NCI-H1105 treated with DMSO at 0.1 percent for 48 hours (cell line): ENCODE data around the gene TEC.

Experiments used
- DNase-seq: peaks from one replicate; lab custom pipeline; 2025; lab: John Stamatoyannopoulos, UW

TEC gene

DNA sequence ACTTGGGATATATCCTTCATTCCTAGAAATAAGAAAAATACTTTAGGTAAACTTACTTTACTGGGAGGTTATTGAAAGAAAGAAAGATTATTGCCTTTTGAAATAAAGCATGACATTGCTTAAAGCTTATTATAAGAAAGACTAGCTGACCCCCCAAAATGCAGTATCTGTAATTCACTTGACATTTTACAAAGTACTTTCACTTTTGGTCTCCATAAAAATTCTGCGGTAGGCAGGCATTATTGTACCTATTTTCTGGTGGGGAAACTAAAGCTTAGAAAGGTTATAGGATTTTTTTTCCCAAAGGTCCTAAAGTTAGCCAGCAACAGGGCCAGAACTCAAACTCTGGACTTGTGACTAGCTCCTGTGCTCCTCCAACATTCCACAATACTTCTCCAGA lies 105.9 kb downstream of the TEC start:
- no peak for DNase-seq

DNA sequence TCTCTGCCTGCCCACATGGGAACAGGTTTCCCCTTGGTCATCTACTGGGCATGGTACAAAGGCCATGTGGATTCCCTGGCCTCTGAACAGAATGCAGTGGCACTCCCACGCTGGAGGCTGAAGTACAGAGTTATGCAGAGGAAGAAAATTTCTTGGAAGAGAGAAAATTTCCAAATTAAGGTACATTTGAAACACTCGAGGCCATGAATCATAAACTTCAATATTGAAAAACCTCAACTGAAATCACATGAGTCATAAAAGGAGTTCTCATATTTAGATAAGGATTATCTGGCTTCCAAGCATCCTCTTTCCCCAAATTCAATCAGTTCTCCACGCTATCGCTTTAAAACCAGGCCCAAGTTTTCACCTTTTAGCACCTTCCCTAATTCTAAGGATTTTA lies 107.5 kb downstream of the TEC start:
- no peak for DNase-seq

DNA sequence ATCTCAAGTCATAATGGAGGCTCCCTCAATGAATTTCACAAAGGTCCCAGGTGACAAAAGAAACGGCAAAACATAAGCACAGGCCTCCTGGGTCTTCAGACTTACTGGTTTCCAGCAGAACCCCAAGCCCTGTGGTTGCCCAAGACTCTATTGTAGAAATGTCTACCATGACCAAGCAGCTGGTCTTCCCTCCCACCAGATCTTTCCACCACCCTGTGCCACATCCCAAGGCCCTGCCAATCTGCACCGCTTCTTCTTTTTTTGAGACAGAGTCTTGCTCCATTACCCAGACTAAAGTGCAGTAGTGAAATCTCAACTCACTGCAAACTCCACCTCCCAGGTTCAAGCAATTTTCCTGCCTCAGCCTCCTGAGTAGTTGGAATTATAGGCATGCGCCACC lies 112.4 kb downstream of the TEC start:
- DNase-seq: no peak

DNA sequence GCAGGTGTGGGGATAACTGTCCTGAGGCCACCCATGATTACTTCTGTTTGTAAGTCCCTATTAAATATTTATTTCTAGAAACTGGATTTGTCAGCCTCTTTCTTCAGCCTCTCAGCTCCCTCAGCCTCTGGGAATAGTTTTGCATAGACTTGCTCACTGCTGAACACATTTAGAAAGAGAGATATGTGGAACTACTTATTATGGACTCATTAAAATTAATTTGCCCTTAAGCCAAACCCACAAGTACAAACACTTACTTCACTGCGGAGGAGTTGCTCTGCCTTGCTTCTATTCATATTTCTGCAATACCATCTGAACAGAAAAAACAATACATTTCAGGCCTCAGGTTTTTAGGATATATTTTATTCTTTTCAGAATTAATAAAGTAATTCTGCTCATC lies 113.2 kb downstream of the TEC start:
- no peak for DNase-seq

GRCh38 chr4:48153791-48154550 lies 115.7 kb downstream of the TEC start:
- DNase-seq: no peak

- DNase-seq: no peak
Measured at GRCh38 chr4:48152259-48152658, 117.4 kb downstream of the TEC start.

DNA sequence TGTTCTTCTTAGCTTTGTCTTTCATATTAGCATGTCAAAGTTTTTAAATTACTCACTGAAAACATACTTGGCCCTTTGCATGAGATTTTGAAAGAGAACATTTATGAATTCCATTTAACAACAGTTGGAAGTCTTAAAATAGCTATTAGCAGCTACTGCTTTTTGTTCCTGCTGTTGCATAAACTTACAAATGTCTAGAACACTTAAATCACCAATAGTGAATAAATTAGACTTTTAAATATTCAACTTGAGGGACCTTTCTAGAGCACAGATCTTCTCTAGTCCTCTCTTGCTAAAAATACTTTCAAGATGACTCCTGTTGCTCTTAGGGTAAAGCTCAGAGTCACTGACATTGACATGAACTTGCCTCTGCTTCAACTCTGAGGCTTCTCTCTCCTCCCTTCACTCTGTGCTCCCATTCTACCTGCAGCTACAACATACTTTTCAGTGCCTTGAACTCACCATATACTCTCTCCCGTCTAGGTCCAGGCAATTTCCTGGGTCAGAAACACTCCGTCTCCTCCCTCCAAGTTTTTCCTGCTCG lies 119.7 kb downstream of the TEC start:
- DNase-seq: no peak

DNA sequence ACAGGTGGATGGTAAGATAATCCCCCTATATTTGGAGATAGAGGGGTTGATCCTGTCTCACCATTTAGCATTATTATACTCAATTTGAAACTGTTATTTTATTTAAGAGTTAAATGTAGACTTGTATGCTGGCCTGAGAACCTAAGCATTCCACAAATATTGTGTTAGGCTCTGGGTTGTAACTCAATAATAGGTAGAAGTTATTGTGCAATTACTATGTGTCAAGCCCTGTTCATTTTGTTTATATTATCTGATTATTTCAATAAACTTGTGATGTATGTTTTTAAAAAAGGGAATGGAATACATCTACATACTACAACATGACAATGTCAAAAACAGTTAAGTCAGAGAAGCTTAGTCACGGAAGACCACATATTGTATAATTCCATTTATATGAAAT lies 122.0 kb downstream of the TEC start:
- no peak for DNase-seq

DNA sequence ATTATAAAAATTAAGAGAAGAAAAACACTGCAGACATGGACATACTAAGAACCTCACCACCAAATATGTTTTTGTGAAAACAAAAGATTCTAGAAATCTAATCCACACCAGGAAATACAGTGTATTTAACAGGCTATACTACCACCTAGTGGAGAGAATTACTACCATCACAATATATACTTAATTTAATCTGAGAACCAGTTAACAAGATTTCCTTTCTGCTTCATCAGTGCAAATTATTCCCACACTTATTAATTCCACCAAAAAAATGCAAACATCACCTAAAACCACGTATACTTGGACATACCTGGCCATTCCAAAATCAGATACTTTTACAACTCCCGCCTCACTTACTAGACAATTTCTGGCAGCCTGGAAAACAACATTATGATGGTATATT lies 128.6 kb downstream of the TEC start:
- peak; percentile 33 for DNase-seq

- DNase-seq: no peak
Measured at GRCh38 chr4:48139691-48140090, 129.9 kb downstream of the TEC start.

- no peak for DNase-seq
Measured at GRCh38 chr4:48138936-48139335, 130.7 kb downstream of the TEC start.

GRCh38 chr4:48138511-48138910 lies 131.1 kb downstream of the TEC start:
- no peak for DNase-seq

GRCh38 chr4:48137846-48138245 lies 131.8 kb downstream of the TEC start:
- no peak for DNase-seq

- no peak for DNase-seq
Measured at GRCh38 chr4:48134081-48134480, 135.6 kb downstream of the TEC start, which contains the start of gene TXK. TXK (minus strand) TSS chr4:48134250; CDS start chr4:48134170, 80 bp downstream.

DNA sequence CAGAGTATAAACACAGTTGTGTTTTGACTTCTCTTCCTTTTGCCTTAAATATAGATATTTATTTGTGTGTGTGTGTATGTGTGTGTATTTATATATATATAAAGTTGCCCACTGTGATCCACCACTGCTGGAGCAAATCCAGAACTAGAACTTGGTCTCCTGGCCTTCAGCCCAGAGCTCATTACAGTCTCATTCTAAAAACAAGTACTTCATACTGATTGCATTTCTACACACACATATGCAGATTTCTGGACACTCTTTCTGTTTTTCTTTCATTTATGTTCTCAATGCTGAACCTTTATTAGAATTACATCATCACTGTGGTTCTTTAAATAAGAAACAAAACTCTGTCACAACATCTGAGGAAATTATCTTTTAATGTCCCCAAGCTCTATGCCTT lies 136.0 kb downstream of the TEC start:
- no peak for DNase-seq

DNA sequence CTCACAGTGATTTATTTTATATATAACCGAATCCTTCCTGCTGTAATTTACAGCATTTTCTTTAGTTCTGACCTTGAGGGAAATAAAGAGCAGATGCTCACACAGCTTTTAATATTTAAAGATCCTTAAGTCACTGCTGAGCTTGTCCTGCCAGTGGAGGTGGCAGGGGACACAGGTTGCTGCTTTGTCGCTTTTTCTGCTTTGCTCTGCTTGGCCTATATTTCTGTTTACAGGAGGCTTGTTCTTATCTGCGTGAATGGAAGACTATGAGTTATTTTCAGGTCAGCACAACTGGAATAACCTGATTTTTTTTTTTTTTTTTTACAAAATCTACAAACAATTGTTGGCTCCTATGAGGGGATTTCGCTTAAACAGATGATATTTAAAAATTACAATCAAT lies 137.9 kb downstream of the TEC start:
- DNase-seq: no peak

- DNase-seq: no peak
Measured at GRCh38 chr4:48130100-48130499, 139.5 kb downstream of the TEC start.

GRCh38 chr4:48129307-48130014 lies 140.2 kb downstream of the TEC start:
- DNase-seq: no peak

- peak; percentile 14 for DNase-seq
Measured at GRCh38 chr4:48127682-48128404, 141.8 kb downstream of the TEC start.

DNA sequence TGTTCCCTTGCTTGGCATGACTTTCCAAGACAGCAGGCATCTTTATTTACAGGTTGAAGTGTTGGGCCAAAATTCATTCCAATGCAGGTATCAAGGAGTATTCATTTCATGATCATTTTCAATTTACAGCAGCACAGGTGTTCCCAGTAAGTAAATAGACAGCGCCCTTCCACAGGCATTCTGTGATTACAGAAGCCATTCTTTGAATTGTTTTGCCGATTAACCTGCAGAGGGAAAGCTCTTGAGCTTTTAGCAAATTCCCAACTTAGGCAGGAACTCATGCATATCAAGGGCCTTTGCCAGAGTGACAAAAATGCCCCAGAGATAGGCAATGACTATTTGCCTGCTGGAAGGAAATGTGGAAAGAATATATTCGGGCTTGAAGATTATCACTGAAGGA lies 142.4 kb downstream of the TEC start:
- DNase-seq: no peak

DNA sequence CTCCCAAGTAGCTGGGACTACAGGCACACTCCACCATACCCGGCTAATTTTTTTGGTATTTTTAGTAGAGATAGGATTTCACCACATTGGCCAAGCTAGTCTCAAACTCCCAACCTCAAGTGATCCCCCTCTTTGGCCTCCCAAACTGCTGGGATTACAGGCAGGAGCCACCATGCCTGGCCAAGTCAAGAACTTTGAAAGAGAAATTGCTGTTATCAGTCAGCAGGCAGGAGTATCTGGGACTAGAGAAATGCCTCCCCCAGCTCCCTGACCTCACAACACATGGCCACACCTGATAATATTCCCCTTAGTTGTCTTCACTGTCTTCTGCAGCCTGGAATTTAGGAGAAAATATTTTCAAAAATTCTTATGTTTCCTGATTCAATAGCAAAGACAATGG lies 143.0 kb downstream of the TEC start:
- DNase-seq: no peak

- no peak for DNase-seq
Measured at GRCh38 chr4:48124870-48125269, 144.8 kb downstream of the TEC start.

- DNase-seq: no peak
Measured at GRCh38 chr4:48122756-48123155, 146.9 kb downstream of the TEC start.
